GM21717 (cell line): ENCODE data around the gene KISS1.

Source experiments
- ATAC-seq: cut with Tn5 transposase; IDR thresholded peaks from one replicate; pipeline ENCODE4 v1.9.1; 2021; ENCODE audit warnings: mild to moderate bottlenecking, moderate library complexity; ENCODE audit not compliant: unreplicated experiment

KISS1 gene

DNA sequence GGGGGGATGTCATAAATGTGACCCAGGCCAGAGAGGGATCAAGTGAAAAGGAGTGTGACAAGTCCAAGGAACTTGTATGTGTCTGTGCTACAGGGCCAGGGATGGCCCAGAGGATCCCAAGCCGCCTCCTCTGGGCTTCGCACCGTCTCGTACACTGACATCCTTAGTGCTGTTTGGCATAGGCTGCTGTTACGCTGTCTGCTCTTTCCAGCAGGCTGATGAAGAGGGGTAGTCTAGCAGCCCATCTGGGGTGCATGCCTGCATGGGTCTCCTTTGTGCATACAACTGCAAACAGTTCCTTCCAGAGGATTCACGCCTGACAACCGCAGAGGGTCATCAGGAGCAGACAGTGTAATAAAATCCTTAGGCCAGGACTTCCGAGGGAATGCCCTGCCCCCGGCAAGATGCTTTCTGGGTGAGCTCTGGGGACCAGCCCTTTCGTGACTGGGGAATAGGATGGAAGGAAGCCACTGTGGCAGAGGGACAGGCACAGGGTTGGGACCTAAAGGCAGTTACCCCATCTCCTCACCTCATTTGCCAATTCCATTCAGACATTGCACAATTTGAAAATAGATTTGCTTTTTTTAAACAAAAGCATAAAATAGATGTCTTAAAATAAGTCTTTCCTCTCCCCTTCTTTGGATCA lies 23.8 kb upstream of the KISS1 start:
- ATAC-seq, result no peak

DNA sequence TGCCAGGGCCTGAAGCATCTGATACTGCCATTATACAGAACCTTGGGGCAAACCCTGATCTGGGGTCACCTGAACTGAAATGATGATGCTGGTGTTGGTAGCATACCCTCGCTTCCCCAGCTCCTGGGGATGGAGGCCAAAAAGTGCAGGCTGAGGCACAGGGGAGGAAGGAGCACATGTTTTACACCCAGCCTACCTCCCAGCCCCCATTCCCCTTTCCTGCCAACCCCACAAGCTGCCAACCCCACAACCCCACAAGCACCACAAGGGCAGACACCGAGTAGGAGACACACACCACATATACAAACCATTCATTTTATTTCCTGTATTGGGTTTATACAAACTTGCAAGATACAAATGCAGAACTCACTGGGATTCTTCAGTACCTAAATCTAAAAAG lies 22.3 kb upstream of the KISS1 start:
- no peak for ATAC-seq

DNA sequence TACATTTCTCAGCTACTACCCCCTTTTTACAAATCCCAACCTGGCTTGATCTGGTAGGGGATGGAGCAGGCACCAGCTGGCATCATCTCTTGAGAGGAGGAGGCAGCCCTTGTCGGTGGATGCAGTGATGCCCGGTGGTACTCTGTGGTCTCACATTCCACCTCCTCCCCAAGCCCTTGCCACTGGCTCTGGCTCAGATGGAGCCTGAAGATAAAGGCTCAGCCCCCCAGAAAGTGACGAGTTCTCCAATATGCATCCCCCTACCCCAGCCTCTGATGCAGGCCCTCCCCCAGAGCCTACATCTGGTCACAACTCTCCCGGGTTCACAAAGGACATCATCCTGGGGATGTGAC lies 21.3 kb upstream of the KISS1 start:
- ATAC-seq, result no peak

DNA sequence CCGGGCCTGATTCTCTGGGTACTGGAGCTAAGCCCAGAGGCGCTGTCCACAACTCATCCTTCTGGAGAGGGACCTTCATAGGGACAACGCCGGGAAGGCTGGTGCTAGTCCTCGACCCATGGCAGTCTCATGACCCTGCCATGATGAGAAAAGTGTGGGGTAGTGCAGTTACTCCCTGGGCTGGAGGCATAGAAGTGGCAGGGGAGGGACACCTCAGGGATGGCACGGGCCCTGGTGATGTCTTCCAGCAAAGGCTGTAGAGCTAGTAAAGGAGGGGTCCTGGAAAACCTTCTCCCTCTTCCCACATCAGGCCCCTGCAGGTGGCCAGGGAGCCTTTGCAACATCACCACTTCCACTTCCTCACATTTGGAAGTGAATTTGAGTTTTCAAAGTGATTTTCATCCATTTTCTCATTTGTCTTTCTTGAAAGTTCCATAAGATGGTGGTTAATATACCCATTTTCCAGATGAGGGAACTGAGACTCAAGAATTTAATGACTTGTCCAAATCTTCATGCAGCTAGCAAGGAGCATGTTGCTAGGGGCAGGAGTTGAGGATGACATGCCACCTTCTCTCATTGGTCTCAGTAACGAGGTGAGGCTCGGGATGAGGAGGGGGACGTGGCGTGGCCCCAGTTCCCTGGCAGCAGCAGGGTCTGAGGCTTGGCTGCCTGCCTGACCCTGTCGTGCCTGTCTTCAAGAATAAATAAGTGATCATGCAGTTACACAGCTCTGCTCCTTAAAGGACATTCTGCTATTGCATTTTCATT lies 20.8 kb upstream of the KISS1 start:
- no peak for ATAC-seq

DNA sequence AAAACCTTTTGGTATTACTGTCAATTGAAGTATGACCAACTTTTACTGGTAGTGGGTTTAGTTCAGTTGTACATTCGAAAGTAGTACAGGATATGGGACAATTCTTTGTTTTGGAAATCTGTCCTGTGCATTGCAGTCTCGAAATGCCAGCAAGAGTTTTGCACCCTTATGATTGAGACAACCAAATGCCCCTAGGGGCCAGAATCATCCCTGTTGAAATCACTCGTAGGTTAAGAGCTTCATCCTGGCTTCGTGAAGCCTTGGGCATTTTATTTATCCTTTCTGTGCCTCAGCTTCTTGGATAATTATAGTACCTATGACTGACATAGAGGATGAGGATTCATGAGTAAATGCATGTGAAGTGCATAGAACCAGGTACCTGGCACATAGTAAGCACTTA lies 19.9 kb upstream of the KISS1 start:
- ATAC-seq, result no peak

DNA sequence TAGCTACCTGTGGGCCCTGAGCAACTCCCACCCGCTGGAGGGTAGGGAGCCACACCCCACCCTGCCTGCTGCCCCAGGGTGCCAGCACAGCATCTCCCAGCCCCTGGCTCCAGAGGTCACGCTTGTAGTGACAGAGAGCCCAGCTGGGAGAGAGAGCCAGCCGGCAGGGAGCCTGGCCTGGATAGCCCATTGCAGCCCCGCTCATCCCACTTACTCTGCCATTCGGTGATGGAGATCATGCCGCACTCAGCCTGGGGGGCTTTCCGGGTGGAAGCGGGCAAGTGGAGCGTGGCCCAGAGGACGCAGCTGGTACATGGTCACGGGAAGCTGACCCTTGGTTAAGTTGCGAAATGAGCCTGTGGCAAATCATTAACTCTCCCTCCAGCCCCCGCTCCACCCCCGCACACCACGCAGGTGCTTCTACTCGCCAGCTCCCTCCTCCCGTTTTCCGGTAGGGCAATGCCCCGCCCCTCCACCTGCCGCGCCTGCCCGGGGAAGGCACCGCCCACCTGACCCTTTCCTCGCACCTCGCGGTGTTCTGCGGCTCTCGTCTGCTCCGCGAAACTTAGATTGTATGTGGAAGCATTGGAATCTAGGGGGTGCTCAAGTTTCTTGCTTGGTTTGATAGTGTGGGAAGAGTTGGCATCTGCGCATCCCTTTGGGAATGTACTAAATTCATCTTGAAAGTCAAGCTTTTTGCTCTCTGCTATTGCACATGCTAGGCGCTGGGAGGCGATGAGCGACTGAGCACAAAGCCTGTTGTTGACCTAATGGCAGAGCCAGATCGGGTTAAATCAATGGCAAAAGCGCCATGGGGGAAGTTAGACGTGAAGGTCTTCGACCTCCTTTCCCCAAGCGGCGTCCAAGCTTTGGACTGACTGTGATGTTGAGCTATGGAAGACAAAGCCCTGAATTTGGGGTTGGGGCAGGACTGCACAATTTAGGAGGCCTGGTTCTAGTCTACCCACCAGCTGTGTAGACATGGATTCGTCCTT lies 17.7 kb upstream of the KISS1 start, which contains the start of gene GOLT1A:
TSS of gene GOLT1A (minus strand) at position 321 of the 995 bp plus-strand sequence. CDS start at position 239, 82 bp downstream.
- ATAC-seq, result no peak

DNA sequence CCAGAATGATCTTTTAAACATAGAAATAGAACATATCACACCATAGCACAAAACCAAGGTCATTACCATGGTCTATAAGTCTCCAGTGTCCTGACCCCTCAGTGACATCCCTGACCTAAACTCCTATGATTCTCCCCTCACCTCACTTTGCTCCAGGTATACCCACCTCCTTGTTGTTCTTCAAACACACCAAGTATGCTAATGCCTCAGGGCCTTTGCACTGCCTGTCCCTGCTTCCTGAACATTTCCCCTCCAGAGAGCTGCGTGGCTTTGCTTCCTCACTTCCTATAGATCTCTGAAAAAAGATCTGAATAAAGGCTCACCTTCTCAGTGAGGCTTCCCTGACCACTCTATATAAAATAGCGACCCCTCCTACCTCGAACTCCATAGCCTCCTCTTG lies 16.4 kb upstream of the KISS1 start:
- ATAC-seq, result no peak

DNA sequence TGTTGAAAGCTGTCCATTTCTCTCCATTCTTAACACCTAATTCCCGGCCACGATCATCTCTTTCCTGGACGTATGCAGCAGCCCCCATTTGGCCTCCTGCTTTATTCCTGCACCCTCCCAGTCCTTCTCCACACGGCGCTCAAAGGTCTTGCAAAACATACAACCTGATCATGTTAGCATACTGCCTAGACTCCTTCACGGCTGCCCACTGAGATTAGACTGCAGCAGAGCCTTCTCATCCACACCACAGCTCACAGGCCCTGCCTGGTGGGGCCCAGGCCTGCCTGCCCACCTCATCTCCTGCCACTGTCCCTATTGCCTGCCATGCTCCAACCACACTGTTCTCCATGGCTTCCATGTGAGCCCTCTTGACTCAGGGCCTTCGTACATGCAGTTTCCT lies 14.8 kb upstream of the KISS1 start:
- no peak for ATAC-seq

DNA sequence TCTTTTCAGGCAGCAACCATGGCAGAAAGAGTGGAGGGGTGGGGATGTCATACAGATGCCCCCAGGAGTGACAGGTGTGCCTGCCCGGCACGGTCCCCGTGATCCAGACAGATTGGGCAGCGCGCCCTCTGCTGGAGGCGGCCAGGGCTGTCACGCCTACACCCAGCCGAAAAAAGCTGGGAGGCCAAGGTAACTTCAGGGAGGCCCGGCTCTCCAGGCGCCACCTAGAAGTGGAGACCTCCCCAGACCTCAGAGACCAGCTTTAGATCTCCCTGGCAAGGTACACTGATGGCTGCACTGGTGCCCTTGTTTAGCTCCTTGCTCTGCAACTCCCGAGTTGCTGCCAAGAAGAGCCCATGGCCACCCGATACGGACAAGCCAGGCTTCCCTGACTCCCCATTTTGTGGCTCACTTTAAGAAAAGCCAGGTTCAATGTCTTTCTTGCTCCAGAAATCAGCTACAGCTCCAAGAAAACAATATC lies 10.9 kb upstream of the KISS1 start:
- no peak for ATAC-seq

DNA sequence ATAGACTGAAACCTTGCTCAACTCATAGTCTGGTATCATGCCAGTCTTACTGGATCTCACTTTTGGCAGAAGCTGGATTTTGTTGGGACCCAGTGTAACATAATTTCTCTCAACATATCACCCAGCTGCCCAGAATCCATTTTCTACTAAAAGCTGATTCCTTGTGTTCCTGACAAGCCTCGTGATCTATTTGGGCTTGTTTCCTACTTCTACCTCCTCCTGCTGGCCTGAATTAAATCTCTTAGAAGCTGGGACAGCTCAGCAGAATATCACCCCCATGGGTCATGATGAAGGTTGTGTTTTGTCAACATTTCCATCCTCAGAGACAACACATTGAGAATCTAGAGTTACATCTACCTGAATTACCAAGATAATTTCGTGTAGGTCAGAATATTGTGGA lies 9.8 kb upstream of the KISS1 start:
- no peak for ATAC-seq

DNA sequence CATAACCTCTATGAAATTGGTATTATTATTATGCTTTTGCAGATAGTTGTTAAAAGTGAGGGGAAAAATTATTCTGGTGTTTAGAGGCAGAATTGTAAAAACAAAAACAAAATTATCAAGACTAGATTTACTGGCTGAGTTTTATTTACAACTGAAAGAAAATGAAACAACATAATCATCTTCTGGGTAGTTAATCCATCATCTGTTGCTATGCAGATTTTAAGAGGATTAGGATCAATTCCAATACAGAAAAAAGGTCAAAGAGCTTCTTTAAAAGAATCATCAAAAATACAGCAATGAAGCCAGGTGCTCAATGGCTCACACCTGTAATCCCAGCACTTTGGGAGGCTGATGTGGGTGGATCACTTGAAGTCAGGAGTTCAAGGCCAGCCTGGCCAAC lies 9.2 kb upstream of the KISS1 start:
- ATAC-seq, result no peak

DNA sequence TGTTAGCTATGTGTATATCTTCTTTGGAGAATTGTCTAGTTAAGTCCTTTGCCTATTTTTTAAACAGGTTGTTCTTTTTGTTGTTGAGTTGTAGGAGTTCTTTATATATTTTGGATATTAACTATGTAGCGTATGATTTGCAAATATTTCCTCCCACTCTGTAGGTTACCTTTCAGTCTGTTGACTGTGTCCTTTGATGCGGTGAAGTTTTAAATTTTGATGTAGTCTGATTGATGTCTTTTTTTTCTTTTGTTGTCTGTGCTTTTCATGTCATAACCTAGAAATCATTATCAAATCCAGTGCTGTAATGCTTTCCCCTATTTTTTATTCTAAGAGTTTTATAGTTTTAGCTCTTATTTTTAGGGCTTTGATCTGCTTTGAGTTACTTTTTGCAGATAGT lies 8.7 kb upstream of the KISS1 start:
- no peak for ATAC-seq

DNA sequence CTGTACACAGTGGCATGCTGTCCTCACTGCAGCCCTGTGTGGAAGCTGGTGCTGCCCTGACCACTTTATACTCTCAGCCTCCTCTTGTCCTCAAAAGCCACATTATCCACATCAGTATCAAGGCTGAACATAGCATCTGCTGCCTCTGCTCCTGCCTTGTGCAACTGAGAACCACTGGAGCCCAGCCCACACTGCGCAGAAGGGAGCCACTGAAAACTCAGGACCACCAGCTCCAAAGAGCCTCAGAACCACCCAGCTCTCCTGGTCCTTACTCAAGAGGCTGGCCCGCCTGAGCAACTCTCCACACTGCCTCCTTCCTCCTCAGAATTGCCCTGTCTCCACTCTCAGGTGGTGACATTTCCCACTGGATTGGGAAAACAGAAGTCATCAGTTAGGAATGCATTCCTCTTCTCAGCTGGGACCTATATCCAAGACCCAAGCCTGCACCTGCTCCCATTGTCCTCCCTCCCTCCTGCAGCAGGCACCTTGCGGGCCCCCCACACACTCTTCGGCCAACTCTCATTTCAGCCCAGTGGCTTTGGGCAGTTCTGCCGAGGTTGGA lies 7.0 kb upstream of the KISS1 start:
- ATAC-seq, result no peak

DNA sequence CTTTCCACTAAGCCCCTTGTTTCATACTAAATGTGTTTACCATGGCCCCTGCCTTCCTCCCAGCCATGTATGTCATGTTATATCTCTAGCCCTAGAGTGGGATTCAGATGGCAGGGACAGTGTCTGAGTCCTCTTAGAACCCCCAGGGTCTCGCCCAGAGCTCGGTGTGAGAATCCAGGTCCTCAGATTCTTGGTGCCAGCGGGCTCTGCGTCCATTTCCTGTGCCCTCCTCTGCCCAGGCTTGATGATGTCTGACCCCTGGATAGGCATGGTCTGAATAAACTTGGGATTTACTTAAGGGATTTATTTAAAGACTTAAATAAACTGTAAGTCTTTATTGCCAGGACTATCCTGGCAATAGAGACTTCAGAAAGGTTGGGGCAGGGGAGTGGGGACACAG lies 6.2 kb upstream of the KISS1 start:
- no peak for ATAC-seq

DNA sequence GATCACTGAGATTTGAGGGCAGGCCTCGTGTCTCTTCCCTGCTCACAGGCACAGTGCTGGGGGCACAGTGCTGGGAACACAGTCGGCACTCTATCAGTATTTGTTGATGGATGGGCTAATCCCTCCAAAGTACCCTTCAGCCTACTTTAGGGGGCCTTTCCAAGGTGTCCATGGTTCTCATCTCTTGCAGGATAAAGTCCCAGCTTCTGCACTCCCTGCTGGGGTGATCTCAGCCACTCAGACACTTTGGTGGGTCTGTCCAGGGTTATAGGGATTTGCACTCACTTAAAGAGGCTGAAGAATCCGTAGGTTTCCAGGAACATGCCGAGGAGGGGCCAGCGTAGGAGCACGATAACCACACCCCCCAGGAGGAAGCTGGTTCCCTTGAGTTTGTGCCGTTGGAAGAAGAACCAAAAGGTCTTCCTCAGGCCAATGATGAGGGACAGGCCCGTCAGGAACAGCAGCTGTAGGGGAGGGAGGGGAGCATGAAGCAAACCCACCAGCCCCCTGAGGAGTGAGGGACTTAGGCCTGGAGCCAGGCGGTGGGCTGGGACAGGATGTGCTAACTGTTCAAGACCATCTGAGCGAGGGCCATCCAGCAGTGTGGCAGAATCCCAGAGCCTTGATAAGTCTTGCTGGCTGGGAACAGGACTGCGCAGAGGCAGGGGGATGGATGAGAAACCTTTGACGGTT lies 5.2 kb upstream of the KISS1 start:
- ATAC-seq, result no peak

DNA sequence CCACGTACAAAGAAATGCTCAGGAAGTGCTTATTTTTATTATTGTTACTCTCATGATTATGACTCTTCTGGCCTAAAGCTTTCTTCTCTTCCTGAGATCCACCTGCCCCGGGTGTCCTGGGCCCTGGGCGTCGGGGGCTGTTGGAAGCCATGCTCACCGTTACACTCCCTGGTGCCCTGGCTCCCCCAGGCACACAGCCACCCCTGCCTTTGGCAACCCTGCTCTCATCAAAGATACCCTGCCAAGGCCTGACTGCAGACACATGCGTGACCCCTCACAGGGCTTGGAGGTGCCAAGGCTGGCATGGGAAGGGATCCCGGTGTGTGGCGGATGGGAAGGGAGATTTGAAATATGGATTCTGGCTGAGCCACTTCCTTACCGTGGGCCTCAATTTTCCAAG lies 3.3 kb upstream of the KISS1 start:
- no peak for ATAC-seq

DNA sequence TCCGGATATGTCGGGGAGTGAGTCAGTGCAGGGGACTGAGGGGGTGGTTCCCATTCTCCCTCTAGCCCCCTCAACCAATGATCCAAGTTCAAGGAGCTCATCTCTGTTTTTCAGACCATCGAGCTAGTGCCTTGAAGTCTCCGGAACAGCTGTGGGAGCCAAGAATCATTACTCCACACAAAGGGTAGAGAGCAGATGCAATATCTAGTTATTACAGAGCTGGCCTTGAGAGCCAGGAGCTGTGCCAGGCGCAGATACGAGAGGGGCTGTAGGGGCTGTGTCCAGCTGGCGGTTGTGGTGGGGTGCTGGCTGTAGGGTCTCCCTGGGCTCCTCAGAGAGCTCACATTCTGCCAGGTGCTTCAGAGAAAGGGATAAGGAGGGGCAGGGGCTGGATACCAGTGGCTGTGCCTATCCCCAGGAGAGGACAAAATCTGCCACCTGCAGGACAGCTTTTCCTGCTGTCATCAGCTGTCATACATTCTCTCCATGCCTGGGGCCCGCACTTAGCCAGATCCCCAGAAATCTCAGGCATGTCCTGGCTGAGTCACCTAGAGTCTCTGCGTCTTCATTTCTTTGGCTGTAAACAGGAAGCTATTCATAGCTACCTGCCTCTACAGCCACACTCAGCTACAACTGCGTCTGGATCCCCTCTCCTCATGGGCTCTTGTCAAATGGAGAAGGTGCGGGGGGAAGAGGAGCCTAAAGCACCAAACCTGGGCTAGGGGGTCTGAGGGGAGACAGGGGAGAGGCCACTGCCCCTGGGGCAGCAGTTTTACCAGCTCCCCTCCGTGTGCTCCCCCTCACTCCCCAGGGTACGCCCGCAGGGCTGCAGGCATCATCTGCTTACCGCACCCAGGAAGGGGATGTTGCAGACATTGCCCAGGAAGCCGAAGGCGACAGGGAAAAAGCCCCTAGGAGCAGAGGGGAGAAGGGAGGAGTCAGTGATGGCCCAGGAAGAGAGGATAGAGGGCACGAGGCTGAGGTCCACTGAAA lies 2.4 kb upstream of the KISS1 start:
- no peak for ATAC-seq

DNA sequence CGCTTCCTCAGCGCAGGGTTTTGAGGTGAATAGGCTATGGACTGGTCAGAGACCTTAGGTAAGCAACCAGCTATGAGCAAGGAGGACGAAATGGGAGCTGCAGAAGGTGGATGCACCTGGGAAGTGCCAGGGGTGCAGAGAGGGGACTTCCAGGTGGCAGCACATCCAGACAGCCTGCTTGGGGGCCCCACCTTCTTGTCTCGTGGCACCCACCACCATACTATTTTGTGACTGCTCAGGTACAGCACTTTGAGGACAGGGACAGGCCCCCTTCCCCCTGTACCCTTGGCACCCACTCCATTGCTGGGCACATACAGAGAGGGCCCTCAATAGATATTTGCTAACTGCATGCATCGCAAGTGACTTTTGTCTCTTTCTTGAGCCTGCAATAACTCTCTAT lies 777 bp upstream of the KISS1 start:
- ATAC-seq, result no peak

DNA sequence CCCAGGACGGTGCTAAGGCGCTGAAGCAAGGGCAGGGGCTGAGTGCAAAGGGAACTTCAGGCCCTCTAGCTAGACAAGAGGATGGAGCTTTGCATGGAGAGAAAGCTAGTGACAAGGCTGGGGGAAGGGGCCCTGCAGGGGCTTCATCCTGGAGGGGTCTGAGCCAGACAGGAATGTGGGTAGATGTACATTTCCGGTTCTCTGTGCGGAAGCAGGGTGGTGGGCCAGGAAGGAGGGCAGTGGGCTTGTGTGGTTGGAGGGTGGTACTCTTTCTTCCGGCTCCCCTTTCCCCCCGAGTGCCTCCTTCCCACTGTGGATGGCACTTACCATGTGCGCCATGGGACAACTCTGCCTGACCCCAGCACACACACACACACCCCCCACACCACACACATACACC lies 1.5 kb downstream of the KISS1 start:
- no peak for ATAC-seq
